Measurements from ENCODE around the gene MPEG1.

The MPEG1 gene

GRCh38 chr11:59218319-59218718 lies 5.6 kb upstream of the MPEG1 start:
- DNase-seq (ENCODE audit: insufficient read length) (no peak), FAIRE-seq (peak; percentile 86)
- no peak for TF ChIP-seq TAF1 (IDR thresholded peaks at IDR 0.05; ENCODE audit: borderline replicate concordance, low read depth, low read length)
- TF ChIP-seq POLR2AphosphoS5 (IDR thresholded peaks at IDR 0.05; ENCODE audit: low read depth, low read length) = no peak
- TF ChIP-seq POLR2A (IDR thresholded peaks at IDR 0.05; ENCODE audit: low read depth, low read length) = no peak

DNA sequence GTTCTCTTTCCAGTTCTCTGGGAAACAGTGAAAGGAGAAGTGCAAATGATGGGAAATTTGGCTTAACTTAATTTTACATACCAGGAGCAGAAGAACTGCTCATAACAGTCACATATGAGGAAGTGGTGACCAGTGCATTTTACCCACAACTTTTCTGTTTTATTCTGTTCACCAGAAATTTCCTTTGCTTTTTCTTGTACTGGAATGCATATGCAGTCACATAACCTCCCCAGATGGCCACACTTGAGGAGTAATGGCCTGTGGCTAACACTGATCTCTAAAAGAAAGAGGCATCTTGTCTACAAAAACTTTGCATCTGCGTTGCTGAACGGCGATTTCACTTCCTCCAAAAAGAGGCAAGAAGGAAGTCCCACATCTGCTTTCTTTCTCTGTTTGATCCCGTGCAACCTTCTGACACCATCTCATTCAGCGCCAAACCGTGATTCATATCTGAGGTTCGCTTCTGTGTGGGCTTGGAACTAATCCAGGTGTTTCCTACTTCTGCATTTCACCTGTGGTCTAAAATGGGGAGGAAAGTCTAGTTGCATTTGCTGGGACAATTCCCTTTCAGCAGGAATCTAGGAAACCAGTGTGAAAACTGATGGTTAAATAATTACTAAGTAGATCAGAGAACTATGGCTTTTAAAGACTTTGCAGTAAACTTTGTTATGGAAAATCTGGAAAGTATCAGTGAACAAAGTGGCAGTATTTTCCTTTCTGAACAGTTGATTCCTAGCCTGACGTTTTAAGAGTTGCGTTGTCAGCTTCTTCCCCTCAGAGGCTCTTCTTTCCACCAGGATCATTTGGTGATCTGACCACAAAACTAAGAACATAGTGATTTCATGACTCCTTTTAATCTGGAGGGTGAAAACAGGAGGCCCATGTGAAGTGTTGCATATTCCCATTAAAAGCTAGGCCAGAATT lies 4.2 kb upstream of the MPEG1 start:
- DNase-seq (ENCODE audit: insufficient read length) (no peak), FAIRE-seq (peak; percentile 100)
- TF ChIP-seq POLR2A (IDR thresholded peaks at IDR 0.05; ENCODE audit: low read depth, low read length) = no peak
- TF ChIP-seq POLR2AphosphoS5 (IDR thresholded peaks at IDR 0.05; ENCODE audit: low read depth, low read length) = 0 out of 2 replicates have a peak, but pooled peaks have one; percentile 59
- no peak for TF ChIP-seq TAF1 (IDR thresholded peaks at IDR 0.05; ENCODE audit: borderline replicate concordance, low read depth, low read length)

GRCh38 chr11:59214141-59214893 lies 1.6 kb upstream of the MPEG1 start:
- no peak for DNase-seq (ENCODE audit: insufficient read length)
- no peak for FAIRE-seq
- TF ChIP-seq POLR2AphosphoS5 (IDR thresholded peaks at IDR 0.05; ENCODE audit: low read depth, low read length) = no peak
- no peak for TF ChIP-seq POLR2A (IDR thresholded peaks at IDR 0.05; ENCODE audit: low read depth, low read length)
- no peak for TF ChIP-seq TAF1 (IDR thresholded peaks at IDR 0.05; ENCODE audit: borderline replicate concordance, low read depth, low read length)

- DNase-seq (ENCODE audit: insufficient read length) (no peak), FAIRE-seq (no peak)
- TF ChIP-seq TAF1 (IDR thresholded peaks at IDR 0.05; ENCODE audit: borderline replicate concordance, low read depth, low read length) = no peak
- no peak for TF ChIP-seq POLR2A (IDR thresholded peaks at IDR 0.05; ENCODE audit: low read depth, low read length)
- no peak for TF ChIP-seq POLR2AphosphoS5 (IDR thresholded peaks at IDR 0.05; ENCODE audit: low read depth, low read length)
These were observed 505 bp downstream of the MPEG1 start for GRCh38 chr11:59212222-59212621.

GRCh38 chr11:59208956-59209355 lies 3.8 kb downstream of the MPEG1 start:
- DNase-seq (ENCODE audit: insufficient read length) (no peak), FAIRE-seq (no peak)
- TF ChIP-seq TAF1 (IDR thresholded peaks at IDR 0.05; ENCODE audit: borderline replicate concordance, low read depth, low read length) (no peak), POLR2AphosphoS5 (IDR thresholded peaks at IDR 0.05; ENCODE audit: low read depth, low read length) (no peak), POLR2A (IDR thresholded peaks at IDR 0.05; ENCODE audit: low read depth, low read length) (no peak)

- no peak for TF ChIP-seq TAF1 (IDR thresholded peaks at IDR 0.05; ENCODE audit: borderline replicate concordance, low read depth, low read length)
- no peak; the same call in 1 of the 2 replicates for TF ChIP-seq POLR2AphosphoS5 (IDR thresholded peaks at IDR 0.05; ENCODE audit: low read depth, low read length)
- TF ChIP-seq POLR2A (IDR thresholded peaks at IDR 0.05; ENCODE audit: low read depth, low read length) = no peak
- FAIRE-seq (no peak), DNase-seq (ENCODE audit: insufficient read length) (no peak)
These were observed 4.7 kb downstream of the MPEG1 start for GRCh38 chr11:59207988-59208451.

GRCh38 chr11:59206635-59207034 lies 6.1 kb downstream of the MPEG1 start:
- FAIRE-seq = peak; percentile 64
- TF ChIP-seq POLR2A (IDR thresholded peaks at IDR 0.05; ENCODE audit: low read depth, low read length) = no peak
- TF ChIP-seq POLR2AphosphoS5 (IDR thresholded peaks at IDR 0.05; ENCODE audit: low read depth, low read length) = no peak
- TF ChIP-seq TAF1 (IDR thresholded peaks at IDR 0.05; ENCODE audit: borderline replicate concordance, low read depth, low read length) = no peak
- no peak for DNase-seq (ENCODE audit: insufficient read length)

GRCh38 chr11:59205648-59206047 lies 7.1 kb downstream of the MPEG1 start:
- no peak for FAIRE-seq
- TF ChIP-seq POLR2AphosphoS5 (IDR thresholded peaks at IDR 0.05; ENCODE audit: low read depth, low read length) = no peak
- TF ChIP-seq POLR2A (IDR thresholded peaks at IDR 0.05; ENCODE audit: low read depth, low read length) = no peak
- TF ChIP-seq TAF1 (IDR thresholded peaks at IDR 0.05; ENCODE audit: borderline replicate concordance, low read depth, low read length) = no peak

DNA sequence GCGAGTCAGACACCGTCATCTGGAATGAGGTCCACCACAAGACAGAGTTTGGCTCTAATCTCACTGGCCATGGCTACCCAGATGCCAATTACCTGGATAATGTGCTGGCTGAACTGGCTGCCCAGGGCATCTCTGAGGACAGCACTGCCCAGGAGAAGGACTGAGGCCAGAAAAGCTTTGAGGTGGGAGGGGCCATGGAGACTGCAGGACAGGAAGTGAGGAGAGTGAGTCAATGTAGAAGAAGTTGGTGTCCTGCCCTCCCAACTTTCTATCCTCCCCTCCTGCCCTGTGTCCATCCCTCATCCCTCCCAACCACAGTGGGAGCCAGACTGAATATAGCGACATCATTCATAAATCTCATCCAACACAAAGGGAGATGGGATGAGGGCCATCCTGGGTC lies 8.0 kb downstream of the MPEG1 start:
- TF ChIP-seq TAF1 (IDR thresholded peaks at IDR 0.05; ENCODE audit: borderline replicate concordance, low read depth, low read length) = no peak
- DNase-seq (ENCODE audit: insufficient read length) = no peak
- no peak for FAIRE-seq

More at GRCh38 chr11:59205648-59206047, 7.1 kb downstream of the MPEG1 start:
- DNase-seq (ENCODE audit: insufficient read length) = no peak

DNA sequence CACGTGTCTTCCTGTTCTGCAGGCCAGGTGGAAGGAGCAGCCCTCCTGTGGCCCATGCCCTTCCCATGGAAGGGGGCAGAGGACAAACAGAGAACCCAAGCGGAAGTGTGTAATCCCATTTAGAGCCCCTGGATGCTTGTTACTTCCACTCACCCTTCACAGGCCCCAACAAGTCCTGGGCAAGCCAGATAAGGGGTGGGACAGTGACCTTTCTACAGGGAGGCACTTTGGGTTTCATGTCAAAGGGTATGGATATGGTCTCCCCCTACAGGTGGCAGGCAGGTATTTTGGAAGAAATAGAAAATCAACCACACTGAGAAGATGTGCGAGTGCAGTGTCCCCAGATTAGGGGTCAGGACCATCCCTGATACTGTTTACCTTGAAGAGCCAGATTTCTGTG lies 11.4 kb downstream of the MPEG1 start:
- TF ChIP-seq POLR2AphosphoS5 (IDR thresholded peaks at IDR 0.05; ENCODE audit: low read depth, low read length) (no peak), POLR2A (IDR thresholded peaks at IDR 0.05; ENCODE audit: low read depth, low read length) (no peak), TAF1 (IDR thresholded peaks at IDR 0.05; ENCODE audit: borderline replicate concordance, low read depth, low read length) (no peak)
- DNase-seq (ENCODE audit: insufficient read length) (no peak), FAIRE-seq (no peak)

- DNase-seq (ENCODE audit: insufficient read length) = no peak
- TF ChIP-seq TAF1 (IDR thresholded peaks at IDR 0.05; ENCODE audit: borderline replicate concordance, low read depth, low read length) (no peak), POLR2A (IDR thresholded peaks at IDR 0.05; ENCODE audit: low read depth, low read length) (no peak), POLR2AphosphoS5 (IDR thresholded peaks at IDR 0.05; ENCODE audit: low read depth, low read length) (no peak)
- no peak for FAIRE-seq
These were observed 12.3 kb downstream of the MPEG1 start for GRCh38 chr11:59200423-59200746.

Data from GM12892 (cell line).